Measurements from ENCODE around the gene HOXD4.

The HOXD4 gene

DNA sequence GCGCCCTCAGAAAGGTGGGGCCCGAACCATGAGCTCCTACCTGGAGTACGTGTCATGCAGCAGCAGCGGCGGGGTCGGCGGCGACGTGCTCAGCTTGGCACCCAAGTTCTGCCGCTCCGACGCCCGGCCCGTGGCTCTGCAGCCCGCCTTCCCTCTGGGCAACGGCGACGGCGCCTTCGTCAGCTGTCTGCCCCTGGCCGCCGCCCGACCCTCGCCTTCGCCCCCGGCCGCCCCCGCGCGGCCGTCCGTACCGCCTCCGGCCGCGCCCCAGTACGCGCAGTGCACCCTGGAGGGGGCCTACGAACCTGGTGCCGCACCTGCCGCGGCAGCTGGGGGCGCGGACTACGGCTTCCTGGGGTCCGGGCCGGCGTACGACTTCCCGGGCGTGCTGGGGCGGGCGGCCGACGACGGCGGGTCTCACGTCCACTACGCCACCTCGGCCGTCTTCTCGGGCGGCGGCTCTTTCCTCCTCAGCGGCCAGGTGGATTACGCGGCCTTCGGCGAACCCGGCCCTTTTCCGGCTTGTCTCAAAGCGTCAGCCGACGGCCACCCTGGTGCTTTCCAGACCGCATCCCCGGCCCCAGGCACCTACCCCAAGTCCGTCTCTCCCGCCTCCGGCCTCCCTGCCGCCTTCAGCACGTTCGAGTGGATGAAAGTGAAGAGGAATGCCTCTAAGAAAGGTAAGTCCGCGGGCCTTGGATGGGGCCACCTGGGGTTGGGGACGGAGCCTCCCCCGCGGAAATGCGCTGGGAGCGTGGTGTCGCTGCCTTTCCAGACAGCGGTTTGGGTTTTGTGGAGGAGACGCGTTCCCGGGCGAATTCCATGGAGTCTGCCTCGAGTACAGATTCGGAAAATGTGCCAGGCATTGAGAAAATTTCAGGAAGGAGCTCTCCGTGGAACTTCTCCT, 37.7 kb downstream of the HOXD4 start:
- H3K27ac ChIP-seq: no peak overlapping the region
- TF ChIP-seq, protein P1, sequence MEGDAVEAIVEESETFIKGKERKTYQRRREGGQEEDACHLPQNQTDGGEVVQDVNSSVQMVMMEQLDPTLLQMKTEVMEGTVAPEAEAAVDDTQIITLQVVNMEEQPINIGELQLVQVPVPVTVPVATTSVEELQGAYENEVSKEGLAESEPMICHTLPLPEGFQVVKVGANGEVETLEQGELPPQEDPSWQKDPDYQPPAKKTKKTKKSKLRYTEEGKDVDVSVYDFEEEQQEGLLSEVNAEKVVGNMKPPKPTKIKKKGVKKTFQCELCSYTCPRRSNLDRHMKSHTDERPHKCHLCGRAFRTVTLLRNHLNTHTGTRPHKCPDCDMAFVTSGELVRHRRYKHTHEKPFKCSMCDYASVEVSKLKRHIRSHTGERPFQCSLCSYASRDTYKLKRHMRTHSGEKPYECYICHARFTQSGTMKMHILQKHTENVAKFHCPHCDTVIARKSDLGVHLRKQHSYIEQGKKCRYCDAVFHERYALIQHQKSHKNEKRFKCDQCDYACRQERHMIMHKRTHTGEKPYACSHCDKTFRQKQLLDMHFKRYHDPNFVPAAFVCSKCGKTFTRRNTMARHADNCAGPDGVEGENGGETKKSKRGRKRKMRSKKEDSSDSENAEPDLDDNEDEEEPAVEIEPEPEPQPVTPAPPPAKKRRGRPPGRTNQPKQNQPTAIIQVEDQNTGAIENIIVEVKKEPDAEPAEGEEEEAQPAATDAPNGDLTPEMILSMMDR (IDR thresholded peaks at IDR 0.05): no peak
- no peak for TF ChIP-seq ZFX (IDR thresholded peaks at IDR 0.05; ENCODE audit: borderline replicate concordance)

DNA sequence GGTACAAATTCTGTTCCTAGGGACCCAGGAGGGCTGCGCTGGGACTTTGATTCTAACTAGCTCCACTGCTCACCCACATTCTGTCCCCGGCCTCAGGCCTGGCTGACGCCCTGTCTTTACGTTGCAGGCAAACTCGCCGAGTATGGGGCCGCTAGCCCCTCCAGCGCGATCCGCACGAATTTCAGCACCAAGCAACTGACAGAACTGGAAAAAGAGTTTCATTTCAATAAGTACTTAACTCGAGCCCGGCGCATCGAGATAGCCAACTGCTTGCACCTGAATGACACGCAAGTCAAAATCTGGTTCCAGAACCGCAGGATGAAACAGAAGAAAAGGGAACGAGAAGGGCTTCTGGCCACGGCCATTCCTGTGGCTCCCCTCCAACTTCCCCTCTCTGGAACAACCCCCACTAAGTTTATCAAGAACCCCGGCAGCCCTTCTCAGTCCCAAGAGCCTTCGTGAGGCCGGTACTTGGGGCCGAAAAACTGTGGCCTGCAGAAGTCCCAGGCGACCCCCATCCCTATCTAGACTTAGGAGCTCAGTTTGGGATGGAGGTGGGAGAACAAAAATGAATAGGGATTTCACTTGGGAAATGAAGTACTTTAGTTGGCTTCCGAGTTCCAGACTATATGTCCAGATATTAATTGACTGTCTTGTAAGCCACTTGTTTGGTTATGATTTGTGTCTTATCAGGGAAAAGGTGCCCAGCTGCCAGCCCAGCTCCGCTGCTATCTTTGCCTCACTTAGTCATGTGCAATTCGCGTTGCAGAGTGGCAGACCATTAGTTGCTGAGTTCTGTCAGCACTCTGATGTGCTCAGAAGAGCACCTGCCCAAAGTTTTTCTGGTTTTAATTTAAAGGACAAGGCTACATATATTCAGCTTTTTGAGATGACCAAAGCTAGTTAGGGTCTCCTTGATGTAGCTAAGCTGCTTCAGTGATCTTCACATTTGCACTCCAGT, 38.6 kb downstream of the HOXD4 start:
- no peak for TF ChIP-seq ZFX (IDR thresholded peaks at IDR 0.05; ENCODE audit: borderline replicate concordance)
- TF ChIP-seq, protein P1 (IDR thresholded peaks at IDR 0.05): no peak

DNA sequence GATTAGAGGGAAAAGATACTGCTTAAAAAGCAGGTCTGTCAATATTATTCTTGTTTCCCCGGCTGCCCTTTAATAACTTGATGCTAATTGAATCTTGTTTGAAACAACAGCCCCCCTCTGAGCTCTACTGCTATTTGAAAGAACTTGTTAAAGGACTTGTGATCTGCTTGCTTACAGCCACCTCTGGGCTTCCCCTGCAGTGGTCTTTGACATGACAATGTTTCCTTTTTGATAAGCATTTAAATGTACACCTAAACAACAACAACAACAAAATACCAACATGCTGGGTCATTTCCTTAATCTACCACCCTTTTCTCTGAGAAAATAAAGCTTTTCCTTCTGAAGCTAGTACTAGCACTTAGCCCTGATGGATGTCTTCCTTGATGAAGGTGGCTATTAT, 41.0 kb downstream of the HOXD4 start:
- H3K27ac ChIP-seq: no peak overlapping the region
- TF ChIP-seq, protein P1 (IDR thresholded peaks at IDR 0.05): no peak
- TF ChIP-seq ZFX (IDR thresholded peaks at IDR 0.05; ENCODE audit: borderline replicate concordance): no peak

More for the DNA sequence above, 38.6 kb downstream of the HOXD4 start:
- H3K27ac ChIP-seq: no peak overlapping the region

DNA sequence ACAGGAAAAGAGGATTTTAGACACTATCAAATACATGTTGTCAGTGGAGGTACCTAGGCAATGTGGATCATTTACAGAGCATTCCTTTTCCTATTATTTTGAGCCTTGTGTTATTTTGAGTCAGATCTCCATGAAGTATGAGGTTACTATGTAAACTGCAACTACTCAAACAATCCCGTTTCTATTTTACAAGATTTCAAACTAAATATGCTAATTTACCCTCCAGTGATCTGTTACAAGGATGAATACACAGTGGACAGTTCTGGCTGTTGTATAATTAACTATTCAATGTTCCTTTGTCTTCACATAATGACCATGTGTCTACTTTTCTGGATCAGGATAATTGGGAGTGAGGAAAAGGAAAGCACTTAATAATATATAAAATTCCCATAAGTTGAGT, 41.7 kb downstream of the HOXD4 start:
- TF ChIP-seq, protein P1 (IDR thresholded peaks at IDR 0.05): no peak
- TF ChIP-seq ZFX (IDR thresholded peaks at IDR 0.05; ENCODE audit: borderline replicate concordance): no peak
- no peak overlapping the region for H3K27ac ChIP-seq

DNA sequence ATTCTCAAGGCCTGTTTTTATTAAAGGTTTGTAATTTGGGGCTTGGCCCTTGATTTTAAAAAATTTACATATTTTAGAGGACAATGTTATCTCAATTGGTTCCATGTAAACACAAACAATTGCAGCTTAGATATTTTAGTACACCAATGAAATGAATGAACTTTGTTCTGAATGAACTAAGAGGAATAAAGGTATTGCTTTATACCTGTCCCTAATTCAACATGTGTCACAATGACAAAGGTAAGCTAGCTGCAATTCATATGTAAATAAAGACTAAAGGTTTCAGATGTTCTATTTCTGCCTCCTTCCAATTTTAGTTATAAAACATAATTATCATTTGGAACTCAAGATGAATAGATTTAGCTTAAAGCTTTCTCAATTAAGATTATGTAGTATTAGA, 48.6 kb downstream of the HOXD4 start:
- H3K27ac ChIP-seq: no peak overlapping the region
- TF ChIP-seq, protein P1 (IDR thresholded peaks at IDR 0.05): no peak
- no peak for TF ChIP-seq ZFX (IDR thresholded peaks at IDR 0.05; ENCODE audit: borderline replicate concordance)

DNA sequence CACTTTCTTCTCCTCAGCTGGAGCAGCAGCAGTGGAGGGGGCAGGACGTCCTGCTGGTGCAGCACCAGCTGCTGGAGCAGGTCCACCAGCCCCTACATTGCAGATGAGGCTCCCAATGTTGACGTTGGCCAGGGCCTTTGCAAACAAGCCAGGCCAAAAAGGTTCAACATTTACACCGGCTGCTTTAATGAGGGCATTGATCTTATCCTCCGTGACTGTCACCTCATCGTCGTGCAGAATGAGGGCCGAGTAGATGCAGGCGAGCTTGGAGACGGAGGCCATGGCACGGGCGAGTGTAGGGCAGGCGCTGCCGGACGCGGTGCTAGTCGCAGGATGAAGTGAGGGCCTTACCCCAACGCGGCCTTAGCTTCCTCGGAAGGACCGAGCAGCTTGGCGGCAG, 49.6 kb downstream of the HOXD4 start:
- TF ChIP-seq, protein P1 (IDR thresholded peaks at IDR 0.05): no peak
- no peak for TF ChIP-seq ZFX (IDR thresholded peaks at IDR 0.05; ENCODE audit: borderline replicate concordance)
- no peak overlapping the region for H3K27ac ChIP-seq
